ENCODE measurements around the gene TNRC18. TPM values are rescaled to one million over a fixed set of nuclear protein-coding genes. Genes with fewer than 3 reads are reported as not detected.

Gene TNRC18
- total RNA-seq, 4 donors from 2014 or later: 17.9 to 75.5 (median 48.4) TPM

- intact Hi-C loops (cut with DNase I): no loop called here
- no peak overlapping the region for H3K4me3 ChIP-seq
- no peak for DNase-seq
- H3K36me3 ChIP-seq: peaks cover 36 to 84% (median 45%) of the 10 kb centered on the region in 3 donors
- no peaks in the 10 kb centered on the region for H3K9me3 ChIP-seq
- TF ChIP-seq CTCF (IDR thresholded peaks at IDR 0.05) (no peak), POLR2A (IDR thresholded peaks at IDR 0.05) (no peak)
- no peaks in the 10 kb centered on the region for H3K27me3 ChIP-seq
- no peak overlapping the region for H3K27ac ChIP-seq
- peaks cover 0 to 22% (median 6%) of the 10 kb centered on the region in 3 donors for H3K4me1 ChIP-seq
- WGBS, 2 donors: 40 to 80% methylated on average over 1 of the region's 20 CpGs
These were observed 47.7 kb downstream of the TNRC18 start for GRCh38 chr7:5375925-5376324.

DNA sequence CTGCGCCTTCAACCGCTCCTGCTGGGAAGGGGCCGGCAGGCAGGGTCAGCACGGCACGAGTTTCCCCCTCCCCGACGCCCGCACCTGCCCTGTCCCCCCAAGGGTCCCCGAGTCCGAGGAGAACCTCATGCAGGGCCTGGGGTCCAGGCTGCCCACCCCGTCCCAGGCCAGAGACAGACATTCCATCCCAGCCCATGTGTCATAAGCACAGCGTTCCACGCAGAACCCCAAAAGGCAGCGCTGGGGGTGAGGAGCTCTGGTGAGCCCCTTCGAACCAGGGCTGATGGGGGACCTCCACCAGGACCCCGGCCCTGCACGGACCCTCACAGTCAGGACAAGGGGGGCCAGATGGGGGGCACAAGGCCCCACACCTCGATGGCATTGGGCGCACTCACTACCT, 49.2 kb downstream of the TNRC18 start:
- WGBS, 2 donors: 96 to 100% methylated on average over 3 to 5 of the region's 19 CpGs
- no peak overlapping the region for H3K27ac ChIP-seq
- DNase-seq: no peak
- no peaks in the 10 kb centered on the region for H3K9me3 ChIP-seq
- no peaks in the 10 kb centered on the region for H3K27me3 ChIP-seq
- intact Hi-C loops (cut with DNase I): no loop called here
- TF ChIP-seq POLR2A (IDR thresholded peaks at IDR 0.05) (no peak), CTCF (IDR thresholded peaks at IDR 0.05) (no peak)
- no peak overlapping the region for H3K4me3 ChIP-seq
- H3K4me1 ChIP-seq: peaks cover 0 to 9% (median 0%) of the 10 kb centered on the region in 3 donors
- peaks cover 46 to 91% (median 55%) of the 10 kb centered on the region in 3 donors for H3K36me3 ChIP-seq

DNA sequence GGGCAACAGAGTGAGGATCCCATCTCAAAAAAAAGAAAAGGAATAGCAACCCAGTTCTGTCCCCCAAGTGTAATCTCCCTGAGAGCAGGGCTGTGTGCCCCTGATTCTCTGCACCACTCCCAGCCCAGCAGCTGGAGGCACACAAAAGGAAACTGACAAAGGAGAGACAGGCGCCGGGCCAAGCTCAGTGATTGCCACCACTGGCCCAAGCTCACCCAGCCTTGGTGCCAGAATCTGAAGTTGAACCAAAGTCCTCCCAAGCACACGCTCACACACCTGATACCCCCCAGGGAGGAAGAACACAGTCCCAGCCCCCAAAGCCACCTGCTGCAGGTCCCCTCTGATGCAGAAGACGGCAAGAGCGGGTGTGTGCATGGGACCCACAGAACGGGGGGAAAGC, 50.3 kb downstream of the TNRC18 start:
- no peaks in the 10 kb centered on the region for H3K27me3 ChIP-seq
- H3K9me3 ChIP-seq: no peaks in the 10 kb centered on the region
- no peak for TF ChIP-seq CTCF (IDR thresholded peaks at IDR 0.05)
- H3K4me3 ChIP-seq: no peak overlapping the region
- intact Hi-C loops (cut with DNase I): no loop called here
- no peak for DNase-seq
- WGBS, 2 donors: 69% methylated on average over 2 of the region's 6 CpGs; no CpG with 5 or more reads in 1 of the 2 donors
- no peak overlapping the region for H3K27ac ChIP-seq
- peaks cover 0 to 10% (median 0%) of the 10 kb centered on the region in 3 donors for H3K4me1 ChIP-seq
- peaks cover 46 to 98% (median 55%) of the 10 kb centered on the region in 3 donors for H3K36me3 ChIP-seq

DNA sequence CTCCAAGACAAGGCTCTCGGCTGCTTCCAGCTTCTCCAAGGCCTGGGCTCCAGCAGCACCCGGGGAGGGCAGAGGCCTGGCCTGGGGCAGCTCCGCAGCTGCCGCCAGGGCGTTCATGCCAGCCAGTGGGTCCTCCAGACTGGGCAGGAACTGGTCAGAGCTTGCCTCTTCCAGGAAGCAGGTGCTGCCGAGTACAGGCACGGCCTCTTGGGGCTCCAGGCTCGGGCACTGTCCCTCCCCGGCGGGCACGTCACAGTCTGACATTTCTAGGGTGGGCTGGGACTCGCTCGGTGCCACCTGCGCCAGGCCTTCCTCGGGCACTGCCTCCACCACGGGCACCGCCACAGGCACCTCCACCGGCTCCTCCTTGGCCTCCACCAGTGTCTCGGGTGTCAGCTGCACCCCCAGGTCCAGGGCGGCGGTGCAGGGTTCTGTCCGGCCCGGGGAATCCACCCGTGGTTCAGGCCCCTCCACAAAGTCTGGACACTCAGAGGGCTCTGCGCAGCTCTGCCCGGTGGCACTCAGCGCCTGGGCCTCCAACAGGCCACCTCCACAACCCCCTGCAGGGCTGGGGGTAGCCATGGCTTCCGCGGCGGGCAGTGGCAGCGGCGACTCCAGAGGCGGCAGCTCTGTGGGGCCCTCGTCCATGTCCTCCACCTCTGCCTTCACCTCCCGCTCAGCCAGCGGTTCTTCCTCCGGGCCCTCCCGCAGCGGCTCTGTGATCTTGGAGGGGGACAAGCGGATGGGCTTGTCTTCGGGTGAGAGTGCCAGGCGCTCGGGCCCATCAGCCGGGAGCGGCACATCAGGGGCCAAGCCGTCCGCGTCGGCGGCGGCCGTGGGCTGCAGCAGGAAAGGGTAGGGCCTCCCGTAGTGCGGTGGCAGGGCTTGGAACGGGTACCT, 52.9 kb downstream of the TNRC18 start:
- peaks cover 0 to 32% (median 0%) of the 10 kb centered on the region in 3 donors for H3K4me1 ChIP-seq
- DNase-seq: no peak

More for the DNA sequence above, 52.9 kb downstream of the TNRC18 start:
- peaks cover 35 to 90% (median 36%) of the 10 kb centered on the region in 3 donors for H3K36me3 ChIP-seq
- no peak overlapping the region for H3K27ac ChIP-seq
- H3K9me3 ChIP-seq: no peaks in the 10 kb centered on the region
- intact Hi-C loops (cut with DNase I): no loop called here
- no peaks in the 10 kb centered on the region for H3K27me3 ChIP-seq
- TF ChIP-seq CTCF (IDR thresholded peaks at IDR 0.05) (no peak), POLR2A (IDR thresholded peaks at IDR 0.05) (no peak)
- WGBS, 2 donors: no CpG with 5 or more reads among the region's 55 CpGs
- no peak overlapping the region for H3K4me3 ChIP-seq

All from esophagus squamous epithelium (tissue), 5 donors.